ENCODE measurements around the gene RNU6-1.

DNA sequence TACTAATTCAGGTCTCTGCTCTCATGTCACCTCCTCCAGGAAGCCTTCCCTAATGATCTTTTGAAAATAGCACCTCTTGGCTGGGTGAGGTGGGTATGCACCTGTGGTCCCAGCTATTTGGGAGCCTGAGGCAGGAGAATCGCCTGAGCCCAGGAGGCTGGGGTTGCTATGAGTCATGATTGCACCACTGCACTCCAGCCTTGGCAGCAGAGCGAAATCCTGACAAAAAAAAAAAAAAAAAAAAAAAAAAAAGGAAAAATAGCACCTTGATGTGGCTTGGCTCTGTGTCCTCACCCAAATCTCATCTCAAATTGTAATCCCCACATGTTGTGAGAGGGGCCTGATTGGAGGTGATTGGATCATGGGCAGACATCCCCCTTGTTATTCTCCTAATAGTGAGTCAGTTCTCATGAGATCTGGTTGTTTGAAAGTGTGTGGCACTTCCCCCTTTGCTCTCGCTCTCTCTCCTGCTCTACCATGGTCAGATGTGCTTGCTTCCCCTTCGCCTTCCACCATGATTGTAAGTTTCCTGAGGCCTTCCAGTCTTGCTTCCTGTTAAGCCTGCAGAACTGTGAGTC is 11.2 kb upstream of the RNU6-1 start:
- TF ChIP-seq, protein P1, sequence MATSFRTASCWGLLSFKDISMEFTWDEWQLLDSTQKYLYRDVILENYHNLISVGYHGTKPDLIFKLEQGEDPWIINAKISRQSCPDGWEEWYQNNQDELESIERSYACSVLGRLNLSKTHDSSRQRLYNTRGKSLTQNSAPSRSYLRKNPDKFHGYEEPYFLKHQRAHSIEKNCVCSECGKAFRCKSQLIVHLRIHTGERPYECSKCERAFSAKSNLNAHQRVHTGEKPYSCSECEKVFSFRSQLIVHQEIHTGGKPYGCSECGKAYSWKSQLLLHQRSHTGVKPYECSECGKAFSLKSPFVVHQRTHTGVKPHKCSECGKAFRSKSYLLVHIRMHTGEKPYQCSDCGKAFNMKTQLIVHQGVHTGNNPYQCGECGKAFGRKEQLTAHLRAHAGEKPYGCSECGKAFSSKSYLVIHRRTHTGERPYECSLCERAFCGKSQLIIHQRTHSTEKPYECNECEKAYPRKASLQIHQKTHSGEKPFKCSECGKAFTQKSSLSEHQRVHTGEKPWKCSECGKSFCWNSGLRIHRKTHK (tag by site-specific recombination; IDR thresholded peaks at IDR 0.05): no peak
- TF ChIP-seq MYNN (tag by site-specific recombination; IDR thresholded peaks at IDR 0.05; ENCODE audit: borderline replicate concordance): no peak
- TF ChIP-seq ZSCAN30 (tag by site-specific recombination; IDR thresholded peaks at IDR 0.05): no peak
- TF ChIP-seq ZNF830 (tag by site-specific recombination; IDR thresholded peaks at IDR 0.05; ENCODE audit: low read depth): no peak
- TF ChIP-seq, protein P2, sequence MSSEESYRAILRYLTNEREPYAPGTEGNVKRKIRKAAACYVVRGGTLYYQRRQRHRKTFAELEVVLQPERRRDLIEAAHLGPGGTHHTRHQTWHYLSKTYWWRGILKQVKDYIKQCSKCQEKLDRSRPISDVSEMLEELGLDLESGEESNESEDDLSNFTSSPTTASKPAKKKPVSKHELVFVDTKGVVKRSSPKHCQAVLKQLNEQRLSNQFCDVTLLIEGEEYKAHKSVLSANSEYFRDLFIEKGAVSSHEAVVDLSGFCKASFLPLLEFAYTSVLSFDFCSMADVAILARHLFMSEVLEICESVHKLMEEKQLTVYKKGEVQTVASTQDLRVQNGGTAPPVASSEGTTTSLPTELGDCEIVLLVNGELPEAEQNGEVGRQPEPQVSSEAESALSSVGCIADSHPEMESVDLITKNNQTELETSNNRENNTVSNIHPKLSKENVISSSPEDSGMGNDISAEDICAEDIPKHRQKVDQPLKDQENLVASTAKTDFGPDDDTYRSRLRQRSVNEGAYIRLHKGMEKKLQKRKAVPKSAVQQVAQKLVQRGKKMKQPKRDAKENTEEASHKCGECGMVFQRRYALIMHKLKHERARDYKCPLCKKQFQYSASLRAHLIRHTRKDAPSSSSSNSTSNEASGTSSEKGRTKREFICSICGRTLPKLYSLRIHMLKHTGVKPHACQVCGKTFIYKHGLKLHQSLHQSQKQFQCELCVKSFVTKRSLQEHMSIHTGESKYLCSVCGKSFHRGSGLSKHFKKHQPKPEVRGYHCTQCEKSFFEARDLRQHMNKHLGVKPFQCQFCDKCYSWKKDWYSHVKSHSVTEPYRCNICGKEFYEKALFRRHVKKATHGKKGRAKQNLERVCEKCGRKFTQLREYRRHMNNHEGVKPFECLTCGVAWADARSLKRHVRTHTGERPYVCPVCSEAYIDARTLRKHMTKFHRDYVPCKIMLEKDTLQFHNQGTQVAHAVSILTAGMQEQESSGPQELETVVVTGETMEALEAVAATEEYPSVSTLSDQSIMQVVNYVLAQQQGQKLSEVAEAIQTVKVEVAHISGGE (tag by site-specific recombination; conservative IDR thresholded peaks at IDR 0.05; ENCODE audit: low read depth): no peak
- no peak for TF ChIP-seq ZNF791 (tag by site-specific recombination; IDR thresholded peaks at IDR 0.05)
- no peak for TF ChIP-seq ZNF585B (tag by site-specific recombination; IDR thresholded peaks at IDR 0.05)

Data from HEK293 (cell line).